Pancreas (tissue), 10 donors: ENCODE data around the gene PPP1R26. TPM values are rescaled to one million over a fixed set of nuclear protein-coding genes. Genes with fewer than 3 reads are reported as not detected.

Experiments
- ATAC-seq, 4 donors: fragments of 200-7000 bp; cut with Tn5 transposase; one replicate each; pipeline versions ENCODE4 v1.8.0 to v1.9.1; 2020; ENCODE audit warnings: mild to moderate bottlenecking in 4 of 4, moderate library complexity in 4 of 4
- DNase-seq, 6 donors: peaks; one replicate each; pipeline ENCODE4 v3.0.0-alpha.2; 2020
- FAIRE-seq: peaks from 2 replicates; lab custom pipeline; 2012; peaks lifted over from hg19 to GRCh38; lab: Jason Lieb, UNC
- H3K27ac ChIP-seq, 4 donors: fragments of 200-600 bp; sonication (generic); 1 replicate in 3 of 4; 2 replicates in 1 of 4; pipeline versions ENCODE4 v1.5.0 to v1.8.0; 2020
- H3K27me3 ChIP-seq, 4 donors: fragments of 200-600 bp; one replicate each; pipeline ENCODE4 v1.8.0; 2021
- H3K36me3 ChIP-seq, 3 donors: fragments of 200-600 bp; sonication (generic) in 1 of 3; one replicate each; pipeline versions ENCODE4 v1.5.0 to v1.8.0; 2020 to 2021
- H3K4me1 ChIP-seq, 3 donors: fragments of 200-600 bp; one replicate each; pipeline ENCODE4 v1.8.0; 2021
- H3K4me3 ChIP-seq, 4 donors: fragments of 200-600 bp; sonication (generic) in 2 of 4; one replicate each; pipeline versions ENCODE4 v1.5.0 to v1.8.0; 2020 to 2021
- H3K9me3 ChIP-seq, 4 donors: fragments of 200-600 bp; one replicate each; pipeline ENCODE4 v1.8.0; 2021
- CTCF ChIP-seq, 4 donors: fragments of 200-600 bp; sonication (generic) in 3 of 4; IDR thresholded peaks; one replicate each; pipeline versions ENCODE4 v1.5.0 to v1.8.0; 2021; ENCODE audit warnings: antibody characterized with exemption in 4 of 4
- WGBS, 2 donors: extraction: QIAGEN DNeasy Blood & Tissue Kit; methylation state at CpG; one replicate each; pipeline ENCODE4 v1.1.7; 2013; 5-methylcytosine and 5-hydroxymethylcytosine counted together
- intact Hi-C, 3 donors: fragments of 100-400 bp; cut with DNase I; formaldehyde crosslinking; loops; one replicate each; pipeline versions ENCODE4 v1.11.1 to v1.14.2; 2022
- polyA plus RNA-seq, 2 donors: library from polyadenylated mRNA; stranded (reverse); fragments of 200-250 nt; gene quantifications; one replicate each; pipeline ENCODE4 v1.2.3, GENCODE V29; 2013
- total RNA-seq, 6 donors: library from RNA; stranded (reverse); fragmentation: NEBNext Ultra II Directional in 4 of 6; extraction: Animal tissue kit (Norgen Biotek cat#: 25700) in 4 of 6; gene quantifications; one replicate each; pipeline versions ENCODE4 v1.2.1 to v1.2.4, GENCODE V29; 2021 to 2023
- donor health status: healthy with polysubstance abuse.
- donor health status: DM: no; HTN: no; CAD: no; lungs with moderate emphysema.
- donor health status: DM: no; HTN: no; CAD: no.
- donor health status: control.
- donor health status: control.
- donor health status: Bipolar disorder and iron deficiency.
- donor health status: DM: yes; HTN: yes; CAD: no.
- donor health status: DM: no; HTN: no; CAD: no.
- donor health status: DM: no; HTN: no; CAD: no.
- donor health status: DM: yes; HTN: yes; CAD: no.

Gene PPP1R26
- total and polyA plus RNA-seq, 8 donors: 9.4 to 20.0 (median 12.4) TPM

DNA sequence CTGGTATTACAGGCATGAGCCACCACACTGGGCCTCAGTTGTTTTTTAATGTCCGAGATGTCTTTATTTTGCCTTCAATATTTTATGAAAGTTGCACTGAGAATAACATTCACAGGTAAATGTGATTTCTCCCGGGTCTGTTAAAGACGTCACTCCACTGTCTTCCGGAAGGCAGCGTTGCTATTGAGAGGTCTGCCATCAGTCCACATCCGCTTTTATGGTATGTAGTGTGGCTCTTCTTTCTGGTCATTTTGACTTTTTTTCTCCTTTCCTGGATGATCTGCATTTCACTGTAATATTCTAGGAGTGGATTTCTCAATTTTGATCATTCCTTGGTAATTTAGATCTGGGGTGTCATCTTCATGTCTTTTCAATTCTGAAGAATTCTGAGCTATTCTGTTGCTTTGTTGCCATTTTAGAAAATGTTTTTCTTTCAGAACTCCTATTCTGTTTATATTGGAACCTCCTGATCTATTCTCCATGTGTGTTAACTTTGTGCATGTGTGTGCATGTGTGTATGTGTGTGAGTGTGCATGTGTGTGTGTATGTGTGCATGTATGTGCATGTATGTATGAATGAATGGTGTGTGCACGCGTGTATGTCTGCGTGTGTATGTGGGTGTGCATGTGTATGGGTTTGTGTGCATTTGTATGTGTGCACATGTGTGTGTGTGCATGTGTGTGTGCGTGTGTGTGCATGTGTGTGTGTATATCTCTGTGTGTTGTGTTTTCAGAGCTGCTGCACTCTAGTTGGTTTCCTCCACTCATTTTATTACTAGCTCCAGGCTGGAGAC lies 39.8 kb downstream of the PPP1R26 start:
- Histone ChIP-seq H3K27ac (no peak overlapping the region), H3K9me3 (no peaks in the 10 kb centered on the region), H3K36me3 (no peaks in the 10 kb centered on the region), H3K27me3 (no peaks in the 10 kb centered on the region), H3K4me1 (no peaks in the 10 kb centered on the region), H3K4me3 (no peak overlapping the region)
- no peak for DNase-seq
- FAIRE-seq: no peak
- 67 to 83% methylated on average over 10 of the region's 10 CpGs for WGBS, 2 donors
- no peak for ATAC-seq
- no peak for TF ChIP-seq CTCF (IDR thresholded peaks at IDR 0.05)
- intact Hi-C loops: no loop called here

GRCh38 chr9:135520916-135521607 lies 41.5 kb downstream of the PPP1R26 start, which contains the start of gene LCN1:
Gene LCN1 (plus strand): TSS chr9:135521440. CDS start chr9:135521498, 58 bp downstream.
- no peak for ATAC-seq
- intact Hi-C loops: no loop called here
- TF ChIP-seq CTCF (IDR thresholded peaks at IDR 0.05): no peak
- Histone ChIP-seq H3K4me3 (no peak within 1 kb of the TSS), H3K36me3 (no peaks in the 10 kb centered on the region), H3K9me3 (no peaks in the 10 kb centered on the region), H3K4me1 (no peaks in the 10 kb centered on the region), H3K27me3 (no peaks in the 10 kb centered on the region), H3K27ac (no peak within 1 kb of the TSS)
- DNase-seq: no peak
- FAIRE-seq: no peak
- WGBS, 2 donors: 56 to 73% methylated on average over 18 of the region's 18 CpGs

- 55 to 69% methylated on average over 9 to 11 of the region's 11 CpGs for WGBS, 2 donors
- H3K27ac ChIP-seq: no peak overlapping the region
- no peak for DNase-seq
- intact Hi-C loops: no loop called here
- H3K36me3 ChIP-seq: no peaks in the 10 kb centered on the region
- H3K4me3 ChIP-seq: no peak overlapping the region
- no peaks in the 10 kb centered on the region for H3K4me1 ChIP-seq
- H3K27me3 ChIP-seq: no peaks in the 10 kb centered on the region
- FAIRE-seq: no peak
- ATAC-seq: no peak
- H3K9me3 ChIP-seq: no peaks in the 10 kb centered on the region
- TF ChIP-seq CTCF (IDR thresholded peaks at IDR 0.05): no peak
Measured at GRCh38 chr9:135521608-135522095, 42.1 kb downstream of the PPP1R26 start.

GRCh38 chr9:135522137-135522877 lies 42.7 kb downstream of the PPP1R26 start:
- H3K36me3 ChIP-seq: no peaks in the 10 kb centered on the region
- WGBS, 2 donors: 43 to 52% methylated on average over 16 of the region's 16 CpGs
- H3K4me3 ChIP-seq: no peak overlapping the region
- no peak overlapping the region for H3K27ac ChIP-seq
- intact Hi-C loops: no loop called here
- DNase-seq: no peak
- no peaks in the 10 kb centered on the region for H3K9me3 ChIP-seq
- H3K4me1 ChIP-seq: no peaks in the 10 kb centered on the region
- no peak for FAIRE-seq
- H3K27me3 ChIP-seq: no peaks in the 10 kb centered on the region
- no peak for TF ChIP-seq CTCF (IDR thresholded peaks at IDR 0.05)
- ATAC-seq: no peak
